Measurements from ENCODE around the gene APBB2.

APBB2 gene

DNA sequence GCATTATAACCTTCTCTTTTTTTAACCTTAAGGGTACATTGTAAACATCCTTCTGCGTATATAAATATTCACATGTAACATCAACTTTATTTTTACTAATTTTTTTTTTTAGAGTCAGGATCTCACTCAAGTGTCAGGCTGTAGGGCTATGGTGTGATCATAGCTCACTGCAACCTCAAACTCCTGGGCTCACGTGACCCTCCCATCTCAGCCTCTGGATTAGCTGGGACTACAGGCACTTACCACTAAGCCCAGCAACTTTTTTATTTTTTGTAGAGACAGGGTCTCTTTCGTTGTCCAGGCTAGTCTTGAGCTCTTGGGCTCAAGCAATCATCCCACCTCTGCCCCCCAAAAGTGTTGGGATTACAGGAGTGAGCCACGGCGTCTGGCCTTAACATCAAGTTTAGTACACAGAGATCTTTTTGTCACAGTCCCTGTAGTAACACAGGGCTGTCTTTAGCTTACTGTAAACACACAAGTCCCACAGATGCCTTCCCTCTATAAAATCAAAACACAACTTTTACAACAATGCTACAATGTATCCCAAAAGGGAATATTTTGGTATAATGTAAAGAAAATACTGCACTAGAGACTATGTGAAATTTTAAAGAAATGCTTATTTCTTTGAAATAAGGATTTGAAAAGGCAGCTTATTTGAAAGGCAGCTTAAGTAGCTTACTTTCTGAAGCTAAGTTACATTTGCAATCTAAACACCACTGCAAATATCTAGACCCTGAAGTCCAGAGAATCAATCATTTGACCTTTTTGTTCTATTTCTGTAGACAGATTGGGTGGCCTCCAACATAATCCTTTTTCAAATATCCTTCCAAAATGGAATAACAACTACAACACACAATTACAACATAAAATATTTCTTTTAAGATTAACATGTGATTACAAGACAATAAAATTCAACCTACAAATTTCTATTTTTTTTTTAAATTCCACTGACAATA, 116.0 kb downstream of the APBB2 start:
- no peak for DNase-seq (ENCODE audit: low spot score)

DNA sequence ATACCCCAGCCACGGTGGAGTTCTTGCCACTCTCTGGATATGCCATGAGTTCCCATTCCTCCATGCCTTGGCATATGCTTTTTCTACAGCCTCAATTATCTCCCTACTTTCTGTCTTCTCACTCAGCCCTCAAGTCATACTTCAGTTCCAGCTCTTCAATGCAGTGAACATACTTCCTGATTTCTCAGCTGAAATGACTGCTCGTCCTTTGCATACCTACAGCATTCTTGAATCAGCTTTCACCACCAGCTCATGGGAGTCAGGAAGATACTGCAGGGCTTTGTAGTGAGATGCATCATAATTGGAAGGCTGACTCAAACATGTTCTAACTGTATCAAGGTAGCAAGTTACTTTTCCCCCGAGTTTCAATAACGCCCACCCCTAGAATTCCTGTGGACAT, 118.4 kb downstream of the APBB2 start:
- DNase-seq (ENCODE audit: low spot score) = no peak

DNA sequence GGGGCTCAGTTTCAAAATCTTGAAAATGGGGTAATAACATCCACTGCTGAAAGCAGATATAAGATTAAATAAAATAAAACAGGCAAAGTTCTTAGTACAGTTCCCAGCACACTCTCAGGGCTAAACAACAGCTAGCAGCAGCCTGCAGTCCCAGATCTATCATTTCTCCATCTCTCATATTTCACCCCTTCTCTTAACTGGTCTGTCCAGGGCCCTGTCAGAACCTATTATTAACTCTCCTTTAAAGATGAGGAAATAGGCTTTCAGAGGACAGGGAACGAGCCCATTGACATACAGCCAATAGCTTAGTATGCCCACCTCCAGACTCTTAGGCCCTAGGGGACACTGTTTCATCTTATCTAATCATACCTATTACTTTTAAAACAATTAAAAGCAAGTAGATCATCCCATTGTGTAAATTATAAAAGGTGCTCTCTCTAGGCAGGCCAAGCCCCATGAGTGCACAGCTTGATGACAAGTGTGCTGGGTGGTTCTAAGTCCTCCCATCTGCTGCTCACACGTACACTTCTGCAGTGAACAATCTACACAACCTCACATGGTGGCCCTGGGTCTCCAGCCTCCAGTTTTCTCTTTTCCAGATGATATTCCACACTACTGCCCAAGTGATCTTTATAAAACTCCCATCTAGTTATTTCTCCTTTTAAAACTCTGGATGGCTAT, 119.0 kb downstream of the APBB2 start:
- DNase-seq (ENCODE audit: low spot score) = no peak

DNA sequence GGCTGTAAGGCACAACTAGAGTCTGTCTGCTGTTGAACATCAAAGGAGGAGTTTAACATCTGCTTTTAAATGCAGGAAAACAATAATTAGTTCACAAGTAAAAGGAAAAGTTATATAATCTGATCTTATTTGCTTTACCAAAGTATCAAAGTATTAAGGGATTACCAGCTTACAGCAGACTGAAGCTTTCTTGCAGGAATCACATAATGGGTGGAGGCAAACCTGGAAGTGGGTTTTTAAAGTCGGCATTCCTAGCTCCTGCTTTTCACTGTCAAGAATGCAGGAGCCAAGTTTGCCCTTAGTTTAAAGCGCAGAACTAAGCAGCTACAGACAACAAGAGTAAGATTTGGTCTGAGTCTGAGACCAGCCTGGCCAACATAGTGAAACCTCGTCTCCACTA, 122.2 kb downstream of the APBB2 start:
- no peak for DNase-seq (ENCODE audit: low spot score)

DNA sequence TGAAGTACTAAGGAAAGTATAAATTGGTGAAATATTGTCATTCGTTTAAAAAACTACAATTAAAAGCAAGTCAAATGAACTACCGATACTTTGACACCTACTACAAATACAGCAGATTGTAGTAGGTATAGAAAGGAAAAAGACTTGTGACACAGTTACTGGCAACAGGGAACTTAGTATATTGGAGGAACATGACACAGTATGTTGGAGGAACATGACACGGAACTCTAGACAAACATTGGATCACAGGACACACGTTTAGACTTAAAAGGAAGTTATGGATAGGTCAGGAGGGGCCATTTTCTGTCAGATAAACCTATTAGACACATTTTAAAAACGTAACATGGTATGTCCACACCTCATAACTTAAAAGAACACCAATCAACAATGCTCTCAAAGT, 132.5 kb downstream of the APBB2 start:
- no peak for DNase-seq (ENCODE audit: low spot score)

DNA sequence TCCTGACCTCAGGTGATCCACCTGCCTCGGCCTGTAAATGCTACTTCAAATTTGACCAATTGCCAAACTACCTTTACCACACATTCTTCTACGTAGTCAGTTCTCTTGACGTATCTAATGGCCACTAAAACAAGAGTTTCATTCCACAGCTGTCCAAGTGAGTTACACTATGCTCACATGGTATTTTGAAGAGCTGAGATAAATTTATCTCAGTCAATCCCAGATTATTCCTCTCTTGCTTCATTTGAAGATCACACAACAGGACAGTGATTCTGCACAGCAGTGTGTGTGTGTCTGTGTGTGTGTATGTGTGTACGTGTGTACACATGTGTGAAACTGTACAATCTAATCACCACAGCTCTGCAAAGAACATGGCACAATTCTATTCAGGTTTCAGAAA, 133.4 kb downstream of the APBB2 start:
- no peak for DNase-seq (ENCODE audit: low spot score)

DNA sequence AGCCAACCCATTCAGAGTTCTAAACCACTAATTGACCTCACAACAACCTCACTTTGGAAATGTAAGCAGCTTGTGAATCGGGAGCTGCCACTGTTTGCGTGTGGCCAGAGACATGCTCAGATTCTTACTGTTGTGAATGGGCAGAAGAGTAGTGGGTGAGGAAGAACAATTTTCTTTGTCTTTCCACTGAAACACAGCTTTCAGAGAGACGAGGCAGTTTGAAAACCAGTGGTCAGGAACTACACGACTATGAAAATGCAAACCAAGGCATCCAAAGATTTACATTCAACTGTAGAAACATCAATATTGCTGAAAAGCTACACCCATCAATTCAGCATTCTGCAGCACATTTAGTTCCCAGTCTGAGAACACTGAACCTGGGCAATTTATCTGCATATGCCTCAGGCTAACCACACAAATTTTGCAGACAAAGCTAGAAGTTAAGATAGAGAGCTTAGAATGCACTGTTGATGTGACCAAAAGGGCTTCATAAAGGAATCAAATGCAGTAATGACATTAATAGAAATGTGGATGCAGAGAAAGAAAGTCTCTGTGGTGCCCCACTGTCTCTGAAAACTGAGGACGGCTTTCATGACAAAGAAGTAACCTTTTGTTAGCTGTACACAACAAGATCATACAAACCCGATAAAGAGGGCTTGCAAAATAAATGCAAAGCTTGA, 134.3 kb downstream of the APBB2 start:
- no peak for DNase-seq (ENCODE audit: low spot score)

DNA sequence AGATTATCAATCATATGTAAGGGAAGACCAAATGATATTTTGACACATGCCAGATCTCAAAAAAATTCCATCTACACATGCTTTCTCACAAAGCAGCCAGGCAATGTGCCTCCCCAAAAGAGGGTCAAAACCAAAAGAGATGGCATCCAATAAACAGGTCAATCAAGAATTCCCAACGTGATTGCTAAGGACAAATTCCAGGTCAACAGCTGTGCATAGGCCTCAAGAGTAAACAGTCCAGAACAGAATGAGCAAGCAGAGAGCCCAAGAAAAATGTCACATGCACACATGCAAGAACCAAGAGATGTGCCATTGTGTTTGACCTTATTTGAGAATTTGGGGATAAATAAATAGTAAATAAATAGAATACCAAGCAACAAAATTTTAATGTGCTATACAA, 136.7 kb downstream of the APBB2 start:
- no peak for DNase-seq (ENCODE audit: low spot score)

DNA sequence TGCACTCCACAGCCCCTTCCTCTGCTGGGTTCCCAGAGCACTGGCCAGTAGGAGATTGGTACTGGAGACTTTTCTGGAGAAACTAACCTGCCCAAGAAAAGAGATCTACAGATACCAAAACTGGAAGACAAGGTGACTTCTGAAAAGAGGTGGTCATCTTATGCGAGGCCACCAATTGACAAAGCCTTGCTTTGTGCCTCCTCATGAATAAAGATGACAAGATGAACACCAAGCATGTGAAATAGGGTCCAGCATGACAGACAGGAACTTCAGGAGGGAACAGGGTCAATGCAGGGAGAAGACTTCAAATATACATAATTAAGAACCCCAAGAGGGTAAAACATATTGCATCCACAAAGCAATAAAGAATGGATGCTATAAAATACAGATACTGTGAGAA, 137.9 kb downstream of the APBB2 start:
- DNase-seq (ENCODE audit: low spot score) = no peak

DNA sequence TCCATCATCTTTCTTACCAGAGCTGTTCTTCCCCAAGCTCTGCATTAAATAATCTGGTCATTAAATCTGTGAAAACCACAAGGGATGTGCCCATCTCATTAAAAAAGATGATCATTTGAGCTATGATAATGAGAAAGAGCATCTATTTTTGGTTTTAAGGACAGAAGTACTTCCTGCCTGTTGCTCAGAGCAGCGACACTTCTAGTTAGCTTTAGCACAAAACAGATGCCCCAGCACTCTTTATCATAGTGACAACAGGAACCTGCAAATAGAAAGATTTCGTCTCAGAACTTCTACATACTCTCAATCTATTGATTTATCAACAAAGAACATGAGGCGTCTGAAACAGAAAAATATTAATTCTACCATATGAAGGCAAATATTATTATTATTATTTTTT, 140.1 kb downstream of the APBB2 start:
- DNase-seq (ENCODE audit: low spot score) = no peak

DNA sequence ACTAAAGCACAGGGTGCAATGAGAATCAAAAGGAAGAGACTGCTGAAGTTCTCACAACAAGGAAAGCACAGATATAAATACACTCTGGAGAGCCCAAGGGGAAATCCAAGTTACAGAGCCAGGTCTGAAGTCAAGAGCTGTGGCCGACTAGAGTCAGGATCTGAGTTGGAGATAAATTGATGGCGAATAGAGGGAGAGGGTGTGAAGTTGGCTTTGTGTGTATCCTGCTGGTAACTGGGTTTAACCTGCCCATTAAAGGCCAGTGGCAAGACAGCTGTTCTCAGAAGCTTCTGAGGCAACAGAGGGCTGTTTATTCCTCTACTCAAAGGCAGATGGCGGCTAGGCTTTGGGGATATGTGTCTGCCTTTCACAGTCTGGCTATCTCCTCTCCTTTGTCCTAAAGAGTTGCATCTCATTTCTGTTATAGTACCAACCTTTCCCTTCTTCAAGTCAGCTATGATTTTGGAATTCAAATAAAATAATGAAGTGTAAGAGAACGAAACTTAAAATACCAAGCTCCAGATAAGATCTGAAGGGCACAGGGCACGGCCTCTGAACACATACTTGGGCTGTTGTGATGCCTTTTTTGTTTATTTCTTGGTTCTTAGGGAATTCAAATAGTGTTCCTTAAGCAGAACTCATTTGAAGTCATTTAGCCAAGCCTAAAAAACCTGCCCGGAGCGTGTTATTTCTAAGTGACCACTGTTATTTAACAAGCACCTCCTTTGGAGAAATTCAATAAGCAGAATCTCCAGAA, 142.1 kb downstream of the APBB2 start:
- no peak for DNase-seq (ENCODE audit: low spot score)

DNA sequence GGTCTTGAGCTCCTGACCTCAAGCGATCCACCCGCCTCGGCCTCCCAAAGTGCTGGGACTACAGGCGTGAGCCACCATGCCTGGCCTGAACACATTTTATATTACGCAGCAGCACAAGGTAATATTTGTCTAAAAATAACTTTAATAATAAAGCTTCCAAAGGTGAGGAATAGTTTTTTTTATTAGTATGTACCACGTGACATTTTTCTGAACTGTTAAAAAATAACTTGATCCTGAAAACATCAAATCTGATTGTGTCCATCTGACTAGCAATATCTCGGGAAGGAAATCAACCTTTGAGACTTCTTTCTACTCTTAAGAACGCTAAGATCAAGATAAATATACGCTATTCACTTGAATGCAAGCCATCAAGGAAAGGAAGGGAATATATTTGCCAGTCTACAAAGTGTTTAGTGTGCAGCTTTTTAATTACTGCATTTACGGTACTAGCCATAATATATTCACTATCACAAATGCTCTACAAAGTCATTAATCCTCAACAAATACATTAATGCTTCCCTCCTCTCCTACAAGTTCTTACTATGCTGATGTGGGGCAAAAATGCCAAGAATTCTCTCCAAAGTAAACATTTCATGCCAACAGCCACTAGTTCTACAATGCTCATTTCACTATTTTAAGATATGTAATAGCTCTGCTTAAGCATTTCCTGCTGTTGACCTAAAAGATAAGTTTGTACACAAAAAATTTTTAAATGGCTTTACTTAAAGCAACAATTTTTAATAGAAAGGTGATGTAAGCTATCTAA, 143.6 kb downstream of the APBB2 start:
- no peak for DNase-seq (ENCODE audit: low spot score)

DNA sequence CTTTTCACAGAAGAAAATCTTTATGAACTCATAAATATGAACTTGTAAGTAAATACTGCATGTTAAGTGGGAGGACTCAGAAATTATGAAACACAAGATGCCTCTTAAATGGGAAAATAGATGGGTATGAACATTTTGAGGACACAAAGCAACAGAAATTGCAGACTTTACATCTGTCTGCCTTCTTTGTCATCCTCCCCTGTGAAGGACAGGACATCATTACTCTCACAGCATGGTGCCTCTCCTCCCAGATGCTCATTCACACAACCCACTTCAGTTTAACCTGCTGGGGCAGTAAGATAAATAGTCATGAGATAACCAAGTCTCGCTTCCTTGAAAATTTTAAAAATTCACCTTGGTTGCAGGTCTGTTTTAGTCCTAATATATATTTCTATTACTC, 144.5 kb downstream of the APBB2 start:
- no peak for DNase-seq (ENCODE audit: low spot score)

DNA sequence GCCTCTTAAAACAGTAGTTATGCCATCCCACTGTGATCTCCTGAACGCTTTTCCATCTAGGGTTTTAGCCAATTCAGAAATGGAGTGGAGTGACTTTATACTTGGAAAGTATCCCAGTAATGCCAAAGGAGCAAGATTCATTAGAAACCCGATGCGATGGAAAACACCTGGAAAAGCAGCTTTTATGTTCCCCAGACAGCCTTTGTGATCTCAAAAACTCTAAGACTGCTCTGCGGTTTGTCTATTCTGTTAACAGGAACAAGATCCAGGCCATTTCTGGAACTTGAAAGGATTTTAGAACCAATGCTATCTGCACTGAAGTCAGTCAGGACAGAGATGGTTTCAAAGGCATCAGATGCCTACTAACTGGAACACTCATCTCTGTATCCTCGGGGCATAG, 145.1 kb downstream of the APBB2 start:
- no peak for DNase-seq (ENCODE audit: low spot score)

DNA sequence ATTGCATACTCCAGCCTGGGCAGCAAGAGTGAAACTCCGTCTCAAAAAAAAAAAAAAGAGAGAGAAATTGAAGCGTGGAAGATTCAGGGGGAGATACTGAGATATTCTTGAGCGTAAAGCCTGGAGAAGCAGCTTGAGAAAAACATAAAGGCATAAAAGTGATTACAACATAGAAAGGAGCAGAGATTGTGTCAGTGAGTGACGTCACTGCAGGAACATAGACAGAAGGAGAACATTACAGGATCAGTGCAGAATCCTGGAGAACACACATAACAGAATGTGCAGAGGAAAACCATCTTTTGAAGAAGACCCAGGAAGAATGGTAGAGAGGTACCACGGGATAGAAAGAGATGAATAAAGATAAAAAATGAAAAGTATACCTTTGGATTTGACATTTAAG, 147.0 kb downstream of the APBB2 start:
- no peak for DNase-seq (ENCODE audit: low spot score)

DNA sequence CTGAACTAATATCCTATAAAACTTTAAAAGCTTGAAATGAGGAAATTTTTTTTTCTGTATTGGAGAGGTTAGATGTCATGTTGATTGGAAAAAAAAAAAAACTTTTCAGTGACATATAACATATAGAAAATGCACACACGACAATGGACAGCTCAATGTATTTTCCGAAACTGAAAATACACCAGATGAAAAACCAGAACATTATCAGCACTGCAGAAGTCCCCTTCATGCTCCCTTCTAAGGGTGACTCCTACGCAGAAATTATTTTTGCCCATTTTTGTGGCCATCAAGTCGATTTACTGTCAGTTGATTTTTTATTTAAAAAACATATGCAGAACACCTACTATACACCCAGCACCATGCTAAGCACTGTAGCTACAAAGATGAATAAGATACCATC, 148.3 kb downstream of the APBB2 start:
- no peak for DNase-seq (ENCODE audit: low spot score)

DNA sequence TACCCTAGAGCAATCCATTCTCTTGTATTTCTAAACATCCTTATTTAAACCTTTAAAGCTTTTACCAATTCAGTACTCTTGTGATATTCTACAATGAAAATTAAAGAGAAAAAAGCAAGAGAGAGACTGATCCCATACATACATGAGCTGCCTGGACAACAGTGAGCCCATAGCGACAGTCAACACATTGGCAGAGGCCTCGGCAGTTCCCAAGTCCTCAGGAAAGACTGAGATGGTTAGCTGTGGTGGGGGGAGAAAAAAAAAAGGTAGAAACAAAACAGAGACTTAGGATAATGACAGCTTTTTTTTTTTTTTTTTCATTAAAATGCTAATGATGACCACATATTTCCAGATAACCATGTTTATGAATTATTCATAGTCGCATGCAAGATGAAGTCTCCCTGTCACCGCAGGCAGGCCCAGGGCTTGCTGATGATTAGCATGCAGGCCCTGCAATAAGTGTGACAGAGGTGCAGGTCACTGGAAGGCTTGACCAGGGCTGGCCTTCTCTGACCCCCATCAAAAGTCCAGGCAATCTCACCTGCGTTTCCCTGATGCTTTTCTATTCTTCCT, 148.8 kb downstream of the APBB2 start:
- no peak for DNase-seq (ENCODE audit: low spot score)

DNA sequence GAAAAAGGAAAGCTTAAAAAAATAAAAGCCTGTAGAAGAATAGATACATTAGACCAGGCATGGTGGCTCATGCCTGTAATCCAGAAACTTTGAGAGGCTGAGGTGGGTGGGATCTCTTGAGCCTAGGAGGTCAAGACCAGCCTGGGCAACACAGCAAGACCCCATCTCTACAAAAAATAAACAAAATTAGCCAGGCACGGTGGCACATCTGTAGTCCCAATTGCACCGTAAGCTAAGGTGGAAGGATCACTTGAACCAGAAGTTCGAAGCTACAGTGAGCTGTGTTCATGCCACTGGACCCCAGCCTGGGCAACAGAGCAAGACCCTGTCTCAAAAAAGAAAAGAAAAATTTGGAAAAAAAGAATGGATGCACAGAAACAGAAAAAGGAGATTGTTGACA, 149.4 kb downstream of the APBB2 start:
- DNase-seq (ENCODE audit: low spot score) = no peak

DNA sequence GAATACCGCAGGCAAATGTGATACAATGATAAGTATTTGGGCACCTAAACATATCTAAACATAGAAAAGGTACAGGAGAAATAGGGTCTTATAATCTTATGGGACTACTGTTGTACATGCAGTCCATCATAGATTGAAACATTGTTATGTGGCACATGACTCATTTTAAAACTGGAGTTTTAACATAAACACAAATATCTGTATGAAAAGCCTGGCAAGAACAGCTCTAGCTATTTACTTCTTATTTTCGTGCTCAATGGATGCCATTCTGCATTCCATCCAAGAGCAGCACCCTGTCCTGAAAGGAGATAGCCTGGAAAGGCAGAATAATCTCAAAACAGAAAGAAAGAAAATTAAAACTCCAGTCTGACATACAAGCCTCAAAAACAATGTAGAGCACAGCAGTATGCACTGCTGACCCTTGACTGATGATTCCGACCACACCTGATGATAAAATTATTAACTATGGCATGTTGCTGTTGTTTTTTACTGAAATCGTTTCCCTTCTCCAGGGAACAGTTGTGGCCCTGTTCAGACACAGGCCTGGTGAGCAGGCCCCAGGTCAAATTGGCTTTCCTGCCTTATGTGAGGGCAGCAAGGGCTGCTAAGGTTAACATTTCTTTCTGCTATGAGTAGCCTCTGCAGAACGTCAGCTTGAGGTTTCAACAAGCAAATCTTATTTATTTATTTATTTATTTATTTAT, 152.7 kb downstream of the APBB2 start:
- no peak for DNase-seq (ENCODE audit: low spot score)

All from NAMALWA (cell line).